GM19467 (cell line): ENCODE results near the gene POLD3.

Experiments
- ATAC-seq: cut with Tn5 transposase; IDR thresholded peaks from one replicate; pipeline ENCODE4 v1.9.1; 2021; ENCODE audit warnings: mild to moderate bottlenecking, moderate library complexity; ENCODE audit not compliant: unreplicated experiment

POLD3 gene

GRCh38 chr11:74686792-74687191 is 94.4 kb downstream of the POLD3 start:
- ATAC-seq, result no peak

- ATAC-seq, result no peak
These were observed 95.0 kb downstream of the POLD3 start for GRCh38 chr11:74687237-74688023.

- no peak for ATAC-seq
These were observed 97.3 kb downstream of the POLD3 start for GRCh38 chr11:74689666-74690065.

GRCh38 chr11:74691755-74692154 is 99.4 kb downstream of the POLD3 start:
- ATAC-seq, result no peak
